RPMI7951 (cell line): ENCODE measurements around the gene RNF144B. TPM values are rescaled to one million over a fixed set of nuclear protein-coding genes. Genes with fewer than 3 reads are reported as not detected.
"Not testable (repeated sequence)": the region's sequence is repeated elsewhere in the genome, so short reads cannot be mapped to it uniquely, and the experiment has no call there.

Experiments
- DNase-seq: peaks from one replicate; pipeline ENCODE4 v3.0.0-alpha.2; 2012; ENCODE audit warnings: low read depth
- total RNA-seq: library from RNA; depleted of rRNA; stranded (reverse); fragments of >200 nt; shearing (Covaris generic); gene quantifications from 2 replicates; pipeline ENCODE4 v1.2.3, GENCODE V29; 2014

The RNF144B gene
- total RNA-seq, 1 experiment from 2014 or later = not detected

GRCh38 chr6:18406955-18407749 lies 20.0 kb downstream of the RNF144B start:
- DNase-seq = peak; percentile 15

GRCh38 chr6:18409602-18410001 lies 22.5 kb downstream of the RNF144B start:
- DNase-seq = not testable (repeated sequence)

- DNase-seq = no peak
These were observed 23.3 kb downstream of the RNF144B start for GRCh38 chr6:18410412-18410811.

GRCh38 chr6:18412068-18412467 lies 24.9 kb downstream of the RNF144B start:
- no peak for DNase-seq

GRCh38 chr6:18412644-18413043 lies 25.5 kb downstream of the RNF144B start:
- DNase-seq = no peak

- DNase-seq = no peak
These were observed 26.2 kb downstream of the RNF144B start for GRCh38 chr6:18413381-18413780.

GRCh38 chr6:18414116-18414515 lies 27.0 kb downstream of the RNF144B start:
- no peak for DNase-seq

- DNase-seq = no peak
These were observed 28.1 kb downstream of the RNF144B start for GRCh38 chr6:18415207-18415606.

- DNase-seq = no peak
These were observed 28.7 kb downstream of the RNF144B start for GRCh38 chr6:18415671-18416340.

- DNase-seq = no peak
These were observed 29.2 kb downstream of the RNF144B start for GRCh38 chr6:18416341-18416679.

- no peak for DNase-seq
These were observed 33.2 kb downstream of the RNF144B start for GRCh38 chr6:18420328-18420727.

GRCh38 chr6:18422136-18422535 lies 35.0 kb downstream of the RNF144B start:
- no peak for DNase-seq

- DNase-seq = no peak
These were observed 36.3 kb downstream of the RNF144B start for GRCh38 chr6:18423426-18423825.

GRCh38 chr6:18424201-18424600 lies 37.1 kb downstream of the RNF144B start:
- DNase-seq = no peak

GRCh38 chr6:18425218-18425617 lies 38.1 kb downstream of the RNF144B start:
- DNase-seq = no peak

GRCh38 chr6:18427296-18427695 lies 40.1 kb downstream of the RNF144B start:
- no peak for DNase-seq

- no peak for DNase-seq
These were observed 42.6 kb downstream of the RNF144B start for GRCh38 chr6:18429655-18430297.

- no peak for DNase-seq
These were observed 44.4 kb downstream of the RNF144B start for GRCh38 chr6:18431581-18431980.

- no peak for DNase-seq
These were observed 45.0 kb downstream of the RNF144B start for GRCh38 chr6:18432180-18432579.

GRCh38 chr6:18432619-18433018 lies 45.5 kb downstream of the RNF144B start:
- DNase-seq = no peak

GRCh38 chr6:18433059-18433458 lies 45.9 kb downstream of the RNF144B start:
- DNase-seq = no peak

GRCh38 chr6:18436341-18436740 lies 49.2 kb downstream of the RNF144B start:
- no peak for DNase-seq

- DNase-seq = no peak
These were observed 52.4 kb downstream of the RNF144B start for GRCh38 chr6:18439581-18439980.
